Glutamatergic neuron (in vitro differentiated cells): ENCODE measurements around the gene PIGBOS1. TPM values are rescaled to one million over a fixed set of nuclear protein-coding genes. Genes with fewer than 3 reads are reported as not detected.

Source experiments
- DNase-seq: peaks from one replicate; pipeline ENCODE4 v3.0.0; 2022
- H3K27ac Mint-ChIP-seq: one replicate; pipeline ENCODE4 v1.8.0; 2020; ENCODE audit warnings: mild to moderate bottlenecking, mixed read lengths, inconsistent platforms; ENCODE audit not compliant: unreplicated experiment
- H3K27me3 Mint-ChIP-seq: one replicate; pipeline ENCODE4 v1.8.0; 2020; ENCODE audit warnings: mild to moderate bottlenecking, moderate library complexity, mixed read lengths, inconsistent platforms; ENCODE audit not compliant: unreplicated experiment
- H3K36me3 Mint-ChIP-seq: one replicate; pipeline ENCODE4 v1.8.0; 2020; ENCODE audit warnings: mild to moderate bottlenecking, mixed read lengths, inconsistent platforms; ENCODE audit not compliant: unreplicated experiment
- H3K4me1 Mint-ChIP-seq: one replicate; pipeline ENCODE4 v1.8.0; 2020; ENCODE audit warnings: mild to moderate bottlenecking, low read depth, mixed read lengths, inconsistent platforms; ENCODE audit not compliant: unreplicated experiment
- H3K4me3 Mint-ChIP-seq: one replicate; pipeline ENCODE4 v1.8.0; 2020; ENCODE audit warnings: mild to moderate bottlenecking, mixed read lengths, inconsistent platforms; ENCODE audit not compliant: unreplicated experiment
- H3K9me3 Mint-ChIP-seq: one replicate; pipeline ENCODE4 v1.8.0; 2020; ENCODE audit warnings: mild to moderate bottlenecking, moderate library complexity, mixed read lengths, inconsistent platforms; ENCODE audit not compliant: unreplicated experiment
- total RNA-seq: library from RNA; stranded (reverse); fragmentation: NEBNext Ultra II Directional; extraction: Animal tissue kit (Norgen Biotek cat#: 25700); gene quantifications from one replicate; pipeline ENCODE4 v1.2.1, GENCODE V29; 2021; ENCODE audit not compliant: unreplicated experiment
- TF ChIP-seq, protein P1 (sequence below): fragments of 200-600 bp; sonication (generic); IDR thresholded peaks from one replicate; pipeline ENCODE4 v1.5.0; 2021; ENCODE audit not compliant: partially characterized antibody, unreplicated experiment

The PIGBOS1 gene
- total RNA-seq, 1 donor from 2014 or later = 14.4 TPM

- DNase-seq = no peak
- Mint-ChIP-seq H3K36me3 (no peaks in the 10 kb centered on the region), H3K4me1 (no peaks in the 10 kb centered on the region), H3K4me3 (no peak overlapping the region), H3K27ac (no peak overlapping the region), H3K9me3 (peaks cover 2% of the 10 kb centered on the region), H3K27me3 (no peaks in the 10 kb centered on the region)
- TF ChIP-seq, protein P1, sequence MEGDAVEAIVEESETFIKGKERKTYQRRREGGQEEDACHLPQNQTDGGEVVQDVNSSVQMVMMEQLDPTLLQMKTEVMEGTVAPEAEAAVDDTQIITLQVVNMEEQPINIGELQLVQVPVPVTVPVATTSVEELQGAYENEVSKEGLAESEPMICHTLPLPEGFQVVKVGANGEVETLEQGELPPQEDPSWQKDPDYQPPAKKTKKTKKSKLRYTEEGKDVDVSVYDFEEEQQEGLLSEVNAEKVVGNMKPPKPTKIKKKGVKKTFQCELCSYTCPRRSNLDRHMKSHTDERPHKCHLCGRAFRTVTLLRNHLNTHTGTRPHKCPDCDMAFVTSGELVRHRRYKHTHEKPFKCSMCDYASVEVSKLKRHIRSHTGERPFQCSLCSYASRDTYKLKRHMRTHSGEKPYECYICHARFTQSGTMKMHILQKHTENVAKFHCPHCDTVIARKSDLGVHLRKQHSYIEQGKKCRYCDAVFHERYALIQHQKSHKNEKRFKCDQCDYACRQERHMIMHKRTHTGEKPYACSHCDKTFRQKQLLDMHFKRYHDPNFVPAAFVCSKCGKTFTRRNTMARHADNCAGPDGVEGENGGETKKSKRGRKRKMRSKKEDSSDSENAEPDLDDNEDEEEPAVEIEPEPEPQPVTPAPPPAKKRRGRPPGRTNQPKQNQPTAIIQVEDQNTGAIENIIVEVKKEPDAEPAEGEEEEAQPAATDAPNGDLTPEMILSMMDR = no peak
These were observed 50.7 kb downstream of the PIGBOS1 start for GRCh38 chr15:55268176-55268695.

DNA sequence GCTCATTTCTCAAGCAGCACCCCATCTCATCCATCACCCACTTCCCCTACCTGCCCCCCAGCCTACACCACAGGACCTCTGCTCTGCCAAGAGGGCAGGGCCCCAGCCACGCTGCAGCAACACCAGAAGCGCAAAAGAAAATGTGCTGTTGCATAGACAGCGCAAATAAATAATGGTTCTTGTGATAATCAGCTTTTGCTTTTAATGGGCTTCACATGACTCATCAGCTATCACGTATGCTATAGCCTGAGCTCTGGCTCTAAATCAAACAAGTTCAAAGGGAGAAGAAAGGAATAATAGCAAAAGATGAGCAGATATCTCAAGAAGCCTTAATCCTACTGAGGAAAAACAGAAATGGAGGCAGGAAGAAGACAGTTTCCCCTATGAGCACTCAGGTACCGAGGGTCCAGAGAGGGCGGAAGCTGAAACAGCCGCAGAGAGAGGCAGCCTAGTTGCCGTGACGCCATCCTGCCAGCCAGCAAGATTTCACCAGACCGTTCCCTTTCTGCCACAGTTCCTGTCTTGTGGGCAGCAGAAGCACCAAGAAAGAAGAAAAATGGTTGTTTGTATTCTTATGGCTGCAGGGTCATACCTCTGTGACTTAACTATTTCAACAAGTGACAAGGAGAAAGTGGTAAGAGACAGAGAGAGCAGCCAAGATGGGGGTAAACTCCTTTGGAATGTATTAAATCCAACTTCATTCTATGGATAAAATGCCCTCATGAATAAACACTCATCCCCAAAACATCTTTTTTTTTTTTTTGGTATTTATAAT, 51.3 kb downstream of the PIGBOS1 start:
- H3K36me3 Mint-ChIP-seq = no peaks in the 10 kb centered on the region
- no peak overlapping the region for H3K4me3 Mint-ChIP-seq
- TF ChIP-seq, protein P1 = no peak
- no peaks in the 10 kb centered on the region for H3K27me3 Mint-ChIP-seq
- peaks cover 2% of the 10 kb centered on the region for H3K9me3 Mint-ChIP-seq
- DNase-seq = no peak
- H3K4me1 Mint-ChIP-seq = no peaks in the 10 kb centered on the region
- H3K27ac Mint-ChIP-seq = no peak overlapping the region

Other genes with a start within 250 kb of the PIGBOS1 start
- 77.4 TPM for gene RSL24D1, start 122.2 kb downstream of the PIGBOS1 start, total RNA-seq
- 4.9 TPM for gene RAB27A, start 29.3 kb downstream of the PIGBOS1 start, total RNA-seq
- 6.4 TPM for gene PIGB, start 99 bp upstream of the PIGBOS1 start, total RNA-seq
- 30.8 TPM for gene CCPG1, start 89.2 kb upstream of the PIGBOS1 start, total RNA-seq
- 1.9 TPM for gene PIERCE2, start 89.4 kb upstream of the PIGBOS1 start, total RNA-seq
- gene DNAAF4, start 189.1 kb upstream of the PIGBOS1 start, total RNA-seq = 1.3 TPM